ENCODE data around the gene ELP4. TPM values are rescaled to one million over a fixed set of nuclear protein-coding genes. Genes with fewer than 3 reads are reported as not detected.

The ELP4 gene
- total and polyA plus RNA-seq, 2 donors (not counting 1 experiment from before 2014, with no cell fraction given), result 7.1 to 31.3 TPM

DNA sequence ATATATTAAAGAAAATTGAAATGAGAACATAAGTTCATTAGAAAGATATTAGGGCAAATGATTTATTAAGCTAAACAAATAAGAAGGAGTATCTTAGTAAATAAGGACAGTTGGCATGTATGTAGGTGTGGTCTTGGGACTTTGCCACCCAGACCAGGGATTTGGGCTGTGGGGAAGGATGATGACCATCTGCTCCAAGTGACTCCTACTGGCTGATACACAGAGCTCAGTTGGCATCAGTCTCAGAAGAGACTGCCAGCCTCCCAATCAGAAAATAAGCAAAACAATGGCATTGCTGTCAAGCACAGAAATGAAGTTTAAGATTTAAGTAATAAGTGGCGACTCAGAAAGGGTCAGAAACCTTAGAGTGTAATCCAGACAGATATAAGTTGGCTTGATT lies 252.1 kb downstream of the ELP4 start:
- Histone ChIP-seq H3K4me3 (ENCODE audit: control extremely low read depth in 1 of 5, extremely low read depth in 1 of 5, insufficient read depth in 1 of 5, low read depth in 2 of 5, low read length in 4 of 5) (no peak overlapping the region), H3K27ac (ENCODE audit: low read length in 2 of 2) (no peak overlapping the region), H3K9me3 (ENCODE audit: control extremely low read depth in 1 of 3, control insufficient read depth in 2 of 3, insufficient read depth in 1 of 3, low read length in 2 of 3) (no peaks in the 10 kb centered on the region), H3K27me3 (replicated peaks in 1 of 4; ENCODE audit: control extremely low read depth in 1 of 4, control insufficient read depth in 3 of 4, insufficient read depth in 4 of 4, low read length in 3 of 4) (no peaks in the 10 kb centered on the region), H2AFZ (ENCODE audit: insufficient read depth, low read depth, low read length, poor library complexity, severe bottlenecking) (no peak overlapping the region), H3K4me1 (ENCODE audit: control insufficient read depth in 2 of 2, insufficient read depth in 2 of 2, low read length in 2 of 2) (no peaks in the 10 kb centered on the region), H3K4me2 (replicated peaks; ENCODE audit: low read depth, low read length, poor library complexity, severe bottlenecking) (no peak overlapping the region), H3K9ac (ENCODE audit: low read length) (no peak overlapping the region), H4K20me1 (ENCODE audit: control insufficient read depth, insufficient read depth, low read length, poor library complexity, severe bottlenecking) (no peaks in the 10 kb centered on the region), H3K79me2 (ENCODE audit: control insufficient read depth, insufficient read depth, low read length) (no peaks in the 10 kb centered on the region), H3K36me3 (replicated peaks in 1 of 2; ENCODE audit: control extremely low read depth in 1 of 2, control insufficient read depth in 1 of 2, extremely low read depth in 1 of 2, insufficient read depth in 2 of 2, low read length in 1 of 2) (no peaks in the 10 kb centered on the region)
- Mint-ChIP-seq H3K9me3 (ENCODE audit: insufficient read depth) (no peaks in the 10 kb centered on the region), H3K4me1 (no peaks in the 10 kb centered on the region), H3K27ac (no peak overlapping the region), H3K4me3 (no peak overlapping the region), H3K27me3 (no peaks in the 10 kb centered on the region)
- ChIA-PET POLR2A (no interaction called here), CTCF (no interaction called here)
- 83% methylated on average over 1 of the region's 1 CpG for whole genome bisulfite sequencing (ENCODE audit: insufficient coverage)
- ATAC-seq (ENCODE audit: low read depth) (no peak), DNase-seq (no peak)
- no peak for TF ChIP-seq EZH2 (IDR thresholded peaks at IDR 0.05; ENCODE audit: borderline replicate concordance, insufficient read depth, low read depth, low read length, poor library complexity, severe bottlenecking)
- TF ChIP-seq, protein P1, sequence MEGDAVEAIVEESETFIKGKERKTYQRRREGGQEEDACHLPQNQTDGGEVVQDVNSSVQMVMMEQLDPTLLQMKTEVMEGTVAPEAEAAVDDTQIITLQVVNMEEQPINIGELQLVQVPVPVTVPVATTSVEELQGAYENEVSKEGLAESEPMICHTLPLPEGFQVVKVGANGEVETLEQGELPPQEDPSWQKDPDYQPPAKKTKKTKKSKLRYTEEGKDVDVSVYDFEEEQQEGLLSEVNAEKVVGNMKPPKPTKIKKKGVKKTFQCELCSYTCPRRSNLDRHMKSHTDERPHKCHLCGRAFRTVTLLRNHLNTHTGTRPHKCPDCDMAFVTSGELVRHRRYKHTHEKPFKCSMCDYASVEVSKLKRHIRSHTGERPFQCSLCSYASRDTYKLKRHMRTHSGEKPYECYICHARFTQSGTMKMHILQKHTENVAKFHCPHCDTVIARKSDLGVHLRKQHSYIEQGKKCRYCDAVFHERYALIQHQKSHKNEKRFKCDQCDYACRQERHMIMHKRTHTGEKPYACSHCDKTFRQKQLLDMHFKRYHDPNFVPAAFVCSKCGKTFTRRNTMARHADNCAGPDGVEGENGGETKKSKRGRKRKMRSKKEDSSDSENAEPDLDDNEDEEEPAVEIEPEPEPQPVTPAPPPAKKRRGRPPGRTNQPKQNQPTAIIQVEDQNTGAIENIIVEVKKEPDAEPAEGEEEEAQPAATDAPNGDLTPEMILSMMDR (IDR thresholded peaks at IDR 0.05), result no peak
- intact Hi-C loops (cut with micrococcal nuclease), result no loop called here

DNA sequence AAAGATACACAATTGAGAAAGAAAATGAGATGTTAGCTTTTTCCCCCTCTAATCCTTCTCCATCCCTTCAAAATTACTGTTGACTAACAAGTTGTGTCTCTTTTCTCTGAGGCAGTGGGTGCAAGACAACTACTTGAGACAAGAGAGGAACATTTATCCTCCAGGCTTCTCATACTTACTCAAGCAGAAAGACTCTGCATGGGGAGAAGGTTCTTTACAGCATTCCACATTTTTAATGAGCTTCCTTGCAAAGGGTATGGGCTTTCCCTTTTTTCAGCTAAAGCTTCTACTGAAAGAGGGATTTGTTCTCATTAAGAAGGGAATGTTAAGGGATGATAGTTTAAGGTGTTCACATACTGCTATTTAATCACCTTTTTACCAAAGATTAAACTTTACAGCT lies 253.7 kb downstream of the ELP4 start:
- Histone ChIP-seq H4K20me1 (ENCODE audit: control insufficient read depth, insufficient read depth, low read length, poor library complexity, severe bottlenecking) (no peaks in the 10 kb centered on the region), H3K36me3 (replicated peaks in 1 of 2; ENCODE audit: control extremely low read depth in 1 of 2, control insufficient read depth in 1 of 2, extremely low read depth in 1 of 2, insufficient read depth in 2 of 2, low read length in 1 of 2) (no peaks in the 10 kb centered on the region), H3K4me2 (replicated peaks; ENCODE audit: low read depth, low read length, poor library complexity, severe bottlenecking) (no peak overlapping the region), H3K27ac (ENCODE audit: low read length in 2 of 2) (no peak overlapping the region), H3K4me1 (ENCODE audit: control insufficient read depth in 2 of 2, insufficient read depth in 2 of 2, low read length in 2 of 2) (no peaks in the 10 kb centered on the region), H2AFZ (ENCODE audit: insufficient read depth, low read depth, low read length, poor library complexity, severe bottlenecking) (no peak overlapping the region), H3K9me3 (ENCODE audit: control extremely low read depth in 1 of 3, control insufficient read depth in 2 of 3, insufficient read depth in 1 of 3, low read length in 2 of 3) (no peaks in the 10 kb centered on the region), H3K4me3 (ENCODE audit: control extremely low read depth in 1 of 5, extremely low read depth in 1 of 5, insufficient read depth in 1 of 5, low read depth in 2 of 5, low read length in 4 of 5) (no peak overlapping the region), H3K27me3 (replicated peaks in 1 of 4; ENCODE audit: control extremely low read depth in 1 of 4, control insufficient read depth in 3 of 4, insufficient read depth in 4 of 4, low read length in 3 of 4) (no peaks in the 10 kb centered on the region), H3K9ac (ENCODE audit: low read length) (no peak overlapping the region), H3K79me2 (ENCODE audit: control insufficient read depth, insufficient read depth, low read length) (no peaks in the 10 kb centered on the region)
- POLR2A ChIA-PET, result no interaction called here
- no peak for TF ChIP-seq EZH2 (IDR thresholded peaks at IDR 0.05; ENCODE audit: borderline replicate concordance, insufficient read depth, low read depth, low read length, poor library complexity, severe bottlenecking)
- TF ChIP-seq, protein P1 (IDR thresholded peaks at IDR 0.05), result no peak
- intact Hi-C loops (cut with micrococcal nuclease), result no loop called here
- Mint-ChIP-seq H3K4me1 (no peaks in the 10 kb centered on the region), H3K27me3 (no peaks in the 10 kb centered on the region), H3K9me3 (ENCODE audit: insufficient read depth) (no peaks in the 10 kb centered on the region), H3K4me3 (no peak overlapping the region), H3K27ac (no peak overlapping the region)
- CTCF ChIA-PET, result no interaction called here
- DNase-seq, result no peak
- ATAC-seq (ENCODE audit: low read depth), result no peak

All from B cell (primary cell).